HEK293 (cell line): ENCODE results near the gene MERTK.

Experiments
- BCL11A ChIP-seq: fragments of 450-650 bp; formaldehyde crosslinking; IDR thresholded peaks from 2 replicates; pipeline ENCODE4 v1.5.1; 2016; ENCODE audit warnings: low read depth, missing biosample characterization, missing genetic modification characterization
- INSM2 ChIP-seq: fragments of 450-650 bp; formaldehyde crosslinking; IDR thresholded peaks from 2 replicates; pipeline ENCODE4 v1.5.1; 2016; ENCODE audit warnings: missing biosample characterization, missing genetic modification characterization
- KLF7 ChIP-seq: fragments of 450-650 bp; formaldehyde crosslinking; IDR thresholded peaks from 2 replicates; pipeline ENCODE4 v1.5.1; 2016; ENCODE audit warnings: missing biosample characterization, missing genetic modification characterization, borderline replicate concordance
- REST ChIP-seq: fragments of 450-650 bp; formaldehyde crosslinking; IDR thresholded peaks from 2 replicates; pipeline ENCODE4 v1.5.1; 2016; ENCODE audit warnings: missing biosample characterization, missing genetic modification characterization
- ZBTB7A ChIP-seq: fragments of 450-650 bp; formaldehyde crosslinking; IDR thresholded peaks from 2 replicates; pipeline ENCODE4 v1.5.1; 2016; ENCODE audit warnings: low read depth, missing biosample characterization, missing genetic modification characterization
- ZFP69B ChIP-seq: fragments of 450-650 bp; formaldehyde crosslinking; IDR thresholded peaks from 2 replicates; pipeline ENCODE4 v1.5.1; 2016; ENCODE audit warnings: missing biosample characterization, missing genetic modification characterization

GRCh38 chr2:111961663-111962062 is 63.3 kb downstream of the MERTK start:
- TF ChIP-seq ZBTB7A (tag by site-specific recombination), result no peak
- no peak for TF ChIP-seq ZFP69B (tag by site-specific recombination)
- TF ChIP-seq INSM2 (tag by site-specific recombination), result no peak
- TF ChIP-seq KLF7 (tag by site-specific recombination), result no peak
- no peak for TF ChIP-seq REST (tag by site-specific recombination)
- TF ChIP-seq BCL11A, result no peak
